GM18519 (cell line): ENCODE data around the gene BABAM2.

Source experiments
- ATAC-seq: cut with Tn5 transposase; IDR thresholded peaks from one replicate; pipeline ENCODE4 v1.9.1; 2021; ENCODE audit warnings: mild to moderate bottlenecking, moderate library complexity; ENCODE audit not compliant: unreplicated experiment, low FRiP score

BABAM2 gene

DNA sequence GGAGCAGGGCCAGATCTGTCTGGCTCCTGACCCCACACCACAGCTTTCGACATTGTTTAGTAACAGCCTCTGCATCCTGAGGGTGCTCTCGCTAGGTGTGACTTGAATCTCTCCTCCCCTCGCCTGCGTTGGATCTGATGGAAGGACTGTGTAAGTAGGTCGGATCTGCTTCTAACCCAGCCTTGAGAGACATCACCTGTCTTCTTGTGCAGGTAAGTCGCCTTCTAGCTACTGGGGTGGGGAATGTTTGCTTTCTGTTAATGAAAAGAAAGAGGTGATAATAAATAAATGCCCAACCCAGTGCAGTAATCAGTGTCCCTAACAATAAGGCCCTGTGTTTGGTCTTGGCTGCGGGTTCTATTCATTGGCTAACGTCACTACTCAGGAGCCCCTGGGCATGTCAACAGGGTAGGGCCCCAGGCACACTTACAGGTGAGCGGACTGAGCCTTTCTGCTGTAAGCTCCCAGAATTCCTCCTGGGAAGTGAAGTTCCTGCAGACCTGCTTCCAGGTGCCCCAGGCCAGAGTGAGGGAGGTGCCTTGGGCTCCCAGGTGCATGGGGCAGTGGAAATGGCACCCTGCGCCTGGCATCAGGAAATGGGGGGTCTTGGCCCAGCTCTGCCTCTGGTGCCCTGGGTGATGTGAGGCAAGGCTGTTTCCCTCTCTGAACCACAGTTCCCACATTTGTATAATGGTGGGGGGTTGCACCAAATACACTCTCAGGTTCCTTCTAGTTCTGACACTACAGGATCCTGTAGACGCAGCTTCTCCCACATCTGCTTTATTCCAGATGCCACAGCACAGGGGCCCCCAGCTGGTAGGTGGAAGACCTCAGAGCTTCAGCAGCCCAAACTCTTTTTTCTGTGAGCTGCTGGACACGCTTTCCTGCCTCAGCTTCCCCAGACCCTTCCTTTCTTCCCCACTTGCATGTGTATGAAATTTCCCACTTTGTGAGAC, 491.0 kb downstream of the BABAM2 start:
- no peak for ATAC-seq

GRCh38 chr2:28382755-28383154, 492.2 kb downstream of the BABAM2 start:
- no peak for ATAC-seq

DNA sequence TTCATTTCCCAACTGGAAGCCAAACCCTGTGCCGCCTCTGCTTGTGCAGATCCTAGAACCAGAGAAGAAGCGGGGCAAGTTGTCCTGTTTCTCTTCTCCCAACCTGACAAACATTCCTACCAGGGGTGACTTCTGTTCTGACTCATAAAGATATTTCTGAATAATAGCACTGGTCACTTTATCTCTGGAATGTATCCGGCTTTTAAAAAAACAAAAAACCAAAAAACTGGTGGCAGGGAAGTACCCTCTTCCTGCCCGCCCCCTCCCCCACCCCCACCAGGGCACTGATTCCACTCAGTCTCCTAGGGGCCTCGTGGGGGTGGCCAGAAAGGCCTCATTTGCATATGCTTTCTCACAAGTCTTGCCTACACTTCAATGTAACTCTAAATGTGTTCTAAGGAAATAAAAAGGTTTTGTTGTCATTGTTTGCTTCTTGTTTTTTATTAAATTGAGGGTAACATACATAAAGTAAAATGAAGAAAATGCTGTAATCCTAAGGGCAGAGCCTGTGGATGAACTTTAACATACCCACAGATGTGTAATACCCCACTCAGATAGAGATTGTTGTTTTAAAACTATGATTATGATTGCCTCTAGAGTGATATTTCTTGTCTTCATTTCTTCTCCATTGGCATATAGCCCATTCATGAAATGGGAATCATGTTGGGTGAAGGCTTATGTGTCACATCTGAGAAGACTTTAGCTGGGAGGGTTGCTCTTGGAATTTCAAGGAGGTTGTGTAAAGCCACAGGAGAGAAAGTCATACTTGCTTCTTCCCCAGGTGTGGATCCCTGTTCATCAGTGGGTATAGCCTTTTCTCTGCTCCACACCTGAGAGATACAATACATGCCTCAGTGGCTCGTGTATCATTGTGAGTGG, 496.8 kb downstream of the BABAM2 start:
- ATAC-seq, result no peak
